Stimulated activated CD8-positive, alpha-beta memory T cell treated with anti-CD3 and anti-CD28 coated beads, Interleukin-7, amount 100 ng/mL, for 1 hour (primary cell): ENCODE measurements around the gene TGFB2.

ENCODE experiments used
- DNase-seq, 2 donors: peaks; one replicate each; pipeline ENCODE4 v3.0.0-alpha.2; 2020; ENCODE audit warnings: low read depth in 2 of 2

The TGFB2 gene

DNA sequence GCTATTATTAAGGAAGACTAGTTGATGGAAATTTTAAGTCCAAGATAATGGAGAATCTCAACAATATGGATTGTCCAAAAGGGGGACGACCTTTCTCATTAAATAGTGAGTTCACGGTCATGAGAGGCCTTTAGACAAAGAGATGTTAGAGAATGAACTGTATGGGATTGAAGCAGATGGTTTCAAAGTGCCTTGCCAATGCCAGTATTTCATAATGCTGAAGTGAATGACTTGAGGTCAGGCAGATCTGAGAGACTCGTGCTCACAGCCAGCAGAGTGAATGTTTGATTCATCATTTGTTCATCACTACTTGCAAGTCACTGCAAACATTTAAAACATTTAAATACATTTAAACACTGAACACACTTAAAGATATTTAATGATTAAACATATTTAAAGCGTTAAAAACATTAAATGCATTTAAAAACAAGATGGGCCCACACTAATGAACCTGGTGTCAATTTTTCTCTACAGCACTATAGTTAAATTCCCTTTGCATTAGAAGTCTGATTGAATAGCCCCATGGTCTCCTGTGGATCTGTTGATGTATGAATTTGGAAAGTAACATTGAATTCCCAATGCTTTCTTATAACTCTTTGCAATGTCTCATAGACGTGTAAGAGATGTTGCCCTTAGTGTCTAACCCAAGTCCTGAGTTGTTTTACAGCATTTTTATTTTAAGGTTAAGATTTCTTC lies 80.7 kb downstream of the TGFB2 start:
- DNase-seq: no peak

DNA sequence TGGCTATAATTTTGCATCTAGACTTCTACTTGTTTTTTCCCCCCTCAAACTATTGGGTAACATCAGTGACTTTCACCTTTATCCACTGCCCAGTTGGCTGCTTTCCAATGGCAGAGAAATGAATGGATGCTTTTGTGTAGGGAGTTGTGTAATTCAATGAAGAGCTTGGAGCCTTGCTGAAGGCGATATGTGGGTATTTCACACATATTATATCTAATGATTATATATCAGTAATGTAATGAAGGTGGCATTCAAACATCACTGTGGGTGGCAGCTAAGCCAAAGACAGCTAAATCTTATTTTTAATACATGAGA lies 81.2 kb downstream of the TGFB2 start:
- DNase-seq: no peak

DNA sequence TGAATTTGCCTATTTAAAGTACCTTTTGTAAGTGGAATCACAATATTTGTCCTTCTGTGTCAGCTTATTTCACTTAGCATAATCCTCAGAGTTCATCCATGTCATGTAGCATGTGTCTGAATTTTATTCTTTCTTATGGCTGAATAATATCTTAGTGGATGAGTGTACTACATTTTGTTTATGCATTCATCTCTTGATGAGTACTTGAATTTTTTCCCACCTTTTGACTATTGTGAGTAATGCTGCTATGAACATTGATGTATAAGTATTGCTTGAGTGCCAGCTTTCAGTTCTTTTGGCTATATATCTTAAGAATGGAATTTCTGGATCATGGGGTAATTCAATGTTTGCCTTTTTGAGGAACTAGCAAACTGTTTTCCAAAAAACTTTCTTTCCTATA lies 84.2 kb downstream of the TGFB2 start:
- DNase-seq: no peak

DNA sequence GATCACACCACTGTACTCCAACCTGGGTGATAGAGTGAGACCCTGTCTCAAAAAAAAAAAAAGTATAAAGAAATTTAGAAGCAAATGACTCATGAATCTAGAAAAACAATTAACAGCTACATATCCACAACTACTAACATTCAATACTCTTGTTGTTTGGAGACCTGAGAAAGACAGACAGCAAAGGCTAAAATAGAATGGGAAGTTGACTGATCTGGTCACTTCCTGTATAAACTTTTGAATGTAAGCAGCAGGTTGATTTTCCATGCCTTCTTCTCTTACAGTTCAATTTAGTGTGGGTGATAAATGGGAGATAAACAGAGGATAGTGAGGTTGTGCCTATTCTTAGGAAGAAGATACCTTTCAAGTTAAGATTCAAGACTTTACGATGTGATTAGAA lies 85.2 kb downstream of the TGFB2 start:
- no peak for DNase-seq

DNA sequence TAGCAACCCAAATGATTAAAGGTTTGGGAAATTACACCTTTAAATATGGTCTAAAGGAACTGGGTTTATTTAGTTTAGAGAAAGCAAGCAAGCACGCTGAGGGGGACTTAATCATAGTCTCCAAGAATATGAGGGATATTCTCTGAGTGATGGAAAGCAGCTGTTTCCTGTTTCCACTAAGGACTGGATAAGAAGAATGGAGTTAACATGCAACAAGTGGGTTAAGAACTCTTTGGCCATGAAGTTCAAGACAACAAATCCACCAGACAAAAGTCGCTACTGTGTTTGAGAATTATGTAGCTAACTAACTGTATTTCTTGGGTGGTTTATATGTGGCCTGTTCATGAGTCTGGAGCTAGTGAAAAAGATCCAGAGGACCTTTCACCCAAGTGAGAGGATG lies 85.7 kb downstream of the TGFB2 start:
- DNase-seq: no peak

DNA sequence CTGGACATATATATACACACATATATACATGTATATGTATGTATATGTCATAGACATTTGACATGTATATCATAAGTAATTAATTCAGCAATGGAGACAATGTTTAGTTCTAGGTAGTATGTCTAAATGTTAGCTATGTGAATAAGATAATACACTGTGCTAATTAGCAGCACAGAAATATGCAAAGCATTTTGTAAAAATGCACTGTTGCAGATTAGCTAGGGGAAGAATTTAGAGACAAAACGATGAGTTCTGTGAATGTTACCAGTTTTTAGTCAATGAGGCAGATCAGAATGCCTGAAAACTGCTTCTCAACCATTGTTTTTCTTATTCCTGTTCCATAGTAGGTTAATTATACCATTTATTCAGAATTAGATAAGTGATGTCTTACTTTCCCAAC lies 86.3 kb downstream of the TGFB2 start:
- no peak for DNase-seq

DNA sequence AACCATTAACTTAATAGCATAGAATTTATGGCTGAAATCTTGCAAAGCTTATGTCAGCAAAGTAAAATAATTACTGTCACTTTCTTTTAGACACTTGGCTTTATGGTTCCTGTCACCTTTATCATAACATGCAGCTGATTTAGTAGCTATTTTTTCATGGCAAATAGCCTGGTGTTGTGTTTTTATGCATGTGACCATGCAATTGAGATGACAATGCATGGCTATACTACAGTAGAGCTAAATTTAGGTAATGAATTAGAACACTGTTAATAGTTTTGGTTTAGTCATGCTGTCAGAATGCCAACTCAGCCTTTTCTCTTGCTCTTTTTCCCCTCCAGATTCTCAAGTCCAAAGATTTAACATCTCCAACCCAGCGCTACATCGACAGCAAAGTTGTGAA lies 88.6 kb downstream of the TGFB2 start:
- DNase-seq: no peak

DNA sequence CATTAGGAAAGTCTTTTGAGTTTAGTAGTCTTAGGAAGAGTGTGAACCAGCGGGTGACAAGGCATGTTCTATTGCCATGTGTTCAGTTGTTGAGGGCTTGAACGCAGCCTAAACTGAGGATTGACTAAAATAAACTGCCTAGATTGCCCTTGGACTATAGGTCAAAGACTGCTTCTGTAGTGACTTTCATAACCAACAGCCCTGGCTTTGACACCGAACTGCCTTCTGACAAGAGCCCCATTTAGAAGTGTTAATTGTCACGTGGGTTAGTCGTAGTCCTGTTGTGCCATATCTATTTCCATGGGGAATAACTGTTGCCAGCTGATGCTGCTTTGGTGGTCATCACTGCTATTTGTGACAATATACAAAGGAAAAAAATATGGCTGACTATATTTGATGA lies 90.4 kb downstream of the TGFB2 start:
- no peak for DNase-seq

DNA sequence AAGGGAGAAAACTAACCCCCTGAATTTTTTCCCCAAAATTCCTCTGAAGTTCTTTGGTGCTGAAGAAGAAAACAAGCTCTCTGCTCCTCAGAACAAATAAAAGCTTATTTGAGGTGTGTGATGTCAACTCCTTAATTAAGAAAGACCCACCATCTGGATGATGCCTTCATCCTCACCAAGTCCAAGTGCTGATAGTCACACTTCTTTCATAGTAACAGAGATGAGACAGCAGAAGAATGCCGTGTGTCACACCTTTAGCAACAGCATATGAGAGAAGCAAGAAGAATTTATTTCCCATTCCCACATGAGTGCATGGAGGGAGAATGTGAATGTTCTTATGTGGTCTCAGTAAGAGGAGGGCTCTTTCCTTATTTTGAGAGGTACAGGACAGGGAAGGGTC lies 91.2 kb downstream of the TGFB2 start:
- DNase-seq: no peak

DNA sequence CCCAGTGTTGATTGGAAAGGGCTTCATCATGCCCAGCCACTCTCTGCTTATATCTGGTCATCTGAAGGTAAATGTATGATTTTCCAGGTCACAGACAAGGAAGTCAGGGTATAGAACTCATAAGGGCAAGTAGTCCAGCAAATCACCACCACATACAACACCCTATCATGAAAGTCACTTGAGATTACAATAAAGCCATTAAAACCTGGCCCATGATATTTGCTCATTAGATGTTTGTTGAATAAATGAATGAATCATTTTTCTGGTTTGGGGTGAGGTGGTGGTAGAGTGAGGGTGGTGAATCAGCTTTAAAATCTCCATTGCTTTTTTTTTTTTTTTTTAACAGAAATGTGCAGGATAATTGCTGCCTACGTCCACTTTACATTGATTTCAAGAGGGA lies 91.9 kb downstream of the TGFB2 start:
- no peak for DNase-seq

DNA sequence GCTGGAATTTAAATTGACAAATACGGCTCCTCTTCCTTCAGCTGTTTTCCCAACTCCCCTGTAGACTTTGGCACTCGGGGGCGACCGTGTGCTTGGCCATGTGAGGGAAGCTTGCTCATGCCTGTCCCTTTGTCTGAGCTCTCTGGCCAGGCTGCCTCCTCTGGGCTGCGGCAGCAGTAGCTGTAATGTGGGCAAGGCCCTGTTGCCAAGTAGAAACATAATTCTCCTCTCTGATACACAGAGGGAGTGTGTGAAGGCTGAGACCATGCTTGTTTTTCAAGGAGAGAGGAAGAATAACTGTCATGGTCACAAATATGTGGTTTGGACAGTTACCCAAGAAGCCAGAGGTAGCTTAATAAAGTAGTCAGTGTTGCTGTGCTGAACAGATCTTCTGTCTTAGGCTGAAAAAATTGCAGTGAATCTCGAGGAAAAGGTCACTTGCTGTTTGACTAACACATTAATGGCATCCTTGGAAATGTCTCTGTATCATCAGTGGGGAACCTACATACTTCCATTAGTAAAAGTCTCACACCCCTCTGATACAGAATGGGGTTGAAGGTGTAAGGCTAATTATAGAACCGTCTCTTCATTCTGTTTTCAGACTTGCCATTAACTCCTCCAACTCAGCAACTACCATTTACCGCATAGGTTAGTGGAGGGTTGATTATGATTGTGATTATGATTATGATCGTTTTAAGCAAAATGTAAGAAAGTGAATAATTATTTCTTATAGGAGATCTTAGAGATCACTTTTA lies 94.6 kb downstream of the TGFB2 start:
- DNase-seq: no peak

DNA sequence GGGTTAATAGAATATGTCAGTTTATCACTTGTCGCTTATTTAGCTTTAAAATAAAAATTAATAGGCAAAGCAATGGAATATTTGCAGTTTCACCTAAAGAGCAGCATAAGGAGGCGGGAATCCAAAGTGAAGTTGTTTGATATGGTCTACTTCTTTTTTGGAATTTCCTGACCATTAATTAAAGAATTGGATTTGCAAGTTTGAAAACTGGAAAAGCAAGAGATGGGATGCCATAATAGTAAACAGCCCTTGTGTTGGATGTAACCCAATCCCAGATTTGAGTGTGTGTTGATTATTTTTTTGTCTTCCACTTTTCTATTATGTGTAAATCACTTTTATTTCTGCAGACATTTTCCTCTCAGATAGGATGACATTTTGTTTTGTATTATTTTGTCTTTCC lies 98.1 kb downstream of the TGFB2 start:
- DNase-seq: no peak

DNA sequence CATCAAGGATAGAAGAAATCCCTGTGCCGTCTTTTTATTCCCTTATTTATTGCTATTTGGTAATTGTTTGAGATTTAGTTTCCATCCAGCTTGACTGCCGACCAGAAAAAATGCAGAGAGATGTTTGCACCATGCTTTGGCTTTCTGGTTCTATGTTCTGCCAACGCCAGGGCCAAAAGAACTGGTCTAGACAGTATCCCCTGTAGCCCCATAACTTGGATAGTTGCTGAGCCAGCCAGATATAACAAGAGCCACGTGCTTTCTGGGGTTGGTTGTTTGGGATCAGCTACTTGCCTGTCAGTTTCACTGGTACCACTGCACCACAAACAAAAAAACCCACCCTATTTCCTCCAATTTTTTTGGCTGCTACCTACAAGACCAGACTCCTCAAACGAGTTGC lies 99.0 kb downstream of the TGFB2 start:
- DNase-seq: no peak

DNA sequence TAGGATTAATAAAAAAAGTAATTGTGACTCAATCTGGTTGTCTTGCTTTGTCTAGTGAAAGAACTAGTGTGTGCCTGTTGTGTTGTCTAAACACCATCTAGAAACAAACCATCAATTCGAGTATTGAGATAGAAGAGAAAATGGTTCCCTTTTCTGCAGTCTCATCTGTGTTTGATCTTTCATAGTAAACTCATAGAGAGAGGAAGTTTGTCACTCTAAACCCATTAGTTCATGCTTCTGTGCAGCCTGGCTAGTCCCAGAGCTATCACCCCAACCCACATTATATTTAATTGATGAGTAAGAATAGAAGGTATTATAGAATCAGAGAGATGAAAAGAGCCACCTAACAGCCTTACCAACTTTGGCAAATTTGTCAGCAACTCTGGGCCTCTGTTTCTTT lies 99.5 kb downstream of the TGFB2 start:
- no peak for DNase-seq

DNA sequence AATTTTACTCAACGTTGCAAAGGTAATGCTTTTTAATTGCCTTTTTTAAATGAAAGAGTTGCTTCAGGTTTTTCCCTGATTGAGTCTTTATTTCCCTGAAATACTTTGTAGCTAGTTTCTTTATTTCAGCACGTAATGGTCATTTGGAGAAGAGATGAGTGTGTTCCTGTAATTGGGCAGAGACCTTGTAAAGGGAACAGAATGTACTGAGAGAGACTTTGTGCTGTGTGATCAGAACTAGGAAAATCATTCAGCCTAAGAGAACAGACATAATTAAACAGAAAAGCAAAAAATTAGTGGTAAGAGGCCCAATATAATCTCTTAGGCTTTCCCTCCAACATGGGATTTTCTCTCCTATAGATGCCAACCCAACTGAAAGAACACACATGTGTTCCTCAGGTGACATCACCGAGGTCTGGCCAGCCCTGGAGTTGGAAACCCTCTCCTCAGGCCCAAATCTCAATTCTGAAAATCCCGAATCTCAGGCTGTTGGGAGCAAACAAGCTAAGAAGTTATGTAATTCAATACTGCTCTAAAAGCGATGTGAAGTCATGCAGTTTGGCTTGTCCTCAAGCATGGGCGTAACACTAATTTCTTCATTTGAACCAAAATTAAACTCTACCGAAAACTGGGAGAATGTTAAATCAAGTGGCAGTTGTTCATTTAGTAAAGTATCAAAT lies 102.0 kb downstream of the TGFB2 start:
- no peak for DNase-seq

DNA sequence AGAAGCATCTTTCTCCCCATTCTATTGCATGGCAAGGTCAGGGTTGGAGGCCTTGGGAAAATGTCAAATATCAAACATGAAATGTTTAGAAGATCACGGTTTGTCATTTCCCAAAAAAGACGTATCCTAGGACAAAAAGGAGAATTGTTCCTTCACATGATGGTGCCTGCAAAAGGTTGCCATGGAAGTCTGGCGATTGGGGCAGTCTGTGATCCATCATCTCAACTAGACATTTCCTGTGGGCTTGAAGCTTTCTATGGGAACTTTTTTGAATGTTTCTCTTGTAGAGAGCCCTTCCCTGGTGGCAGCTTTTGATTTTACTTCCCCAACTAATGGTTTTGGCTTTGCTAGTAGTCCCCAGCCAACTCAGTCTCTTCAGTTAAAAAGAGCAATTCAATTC lies 106.3 kb downstream of the TGFB2 start:
- no peak for DNase-seq

DNA sequence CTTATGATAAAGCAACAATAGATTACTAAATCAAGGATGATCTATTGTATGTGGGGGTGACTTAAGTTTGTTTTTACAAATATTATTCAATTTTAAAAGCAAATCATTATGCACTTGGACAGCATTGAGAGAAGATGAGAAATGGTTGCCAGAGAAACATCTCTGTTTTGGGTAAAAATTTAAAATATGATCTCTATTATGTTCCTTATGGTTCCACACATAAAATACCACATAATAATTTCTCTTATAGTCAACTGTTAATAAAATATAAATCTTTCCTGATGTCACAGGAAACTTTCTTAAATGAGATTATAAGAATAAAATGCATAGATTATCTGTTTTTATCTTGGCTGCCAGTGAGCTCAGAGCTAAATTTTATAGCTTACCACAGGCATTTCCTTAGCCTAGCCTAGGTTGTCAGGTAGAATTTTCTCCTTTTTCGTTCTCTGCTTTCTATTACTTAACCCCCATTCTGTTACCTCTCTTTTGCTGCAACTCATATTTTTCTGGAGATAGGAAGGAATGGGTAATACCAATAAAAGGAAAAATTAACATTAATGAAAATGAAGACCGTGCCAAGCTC lies 109.7 kb downstream of the TGFB2 start:
- DNase-seq: no peak

DNA sequence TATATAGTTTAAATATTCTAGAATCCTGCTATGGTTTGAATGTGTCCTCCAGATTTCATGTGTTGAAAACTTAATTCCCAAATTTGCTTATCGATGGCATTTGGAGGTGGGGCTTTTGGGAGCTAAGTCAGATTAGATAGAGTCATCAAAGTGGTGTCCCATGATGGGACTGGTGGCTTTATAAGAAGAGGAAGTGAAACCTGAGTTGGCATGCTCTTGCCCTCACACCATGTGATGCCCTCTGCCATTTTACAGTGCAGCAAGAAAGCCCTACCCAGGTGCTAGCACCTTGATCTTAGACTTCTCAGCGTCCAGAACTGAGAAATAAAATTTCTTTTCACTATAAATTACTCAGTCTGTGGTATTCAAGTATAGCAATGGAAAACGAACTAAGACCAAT lies 111.3 kb downstream of the TGFB2 start:
- DNase-seq: no peak

DNA sequence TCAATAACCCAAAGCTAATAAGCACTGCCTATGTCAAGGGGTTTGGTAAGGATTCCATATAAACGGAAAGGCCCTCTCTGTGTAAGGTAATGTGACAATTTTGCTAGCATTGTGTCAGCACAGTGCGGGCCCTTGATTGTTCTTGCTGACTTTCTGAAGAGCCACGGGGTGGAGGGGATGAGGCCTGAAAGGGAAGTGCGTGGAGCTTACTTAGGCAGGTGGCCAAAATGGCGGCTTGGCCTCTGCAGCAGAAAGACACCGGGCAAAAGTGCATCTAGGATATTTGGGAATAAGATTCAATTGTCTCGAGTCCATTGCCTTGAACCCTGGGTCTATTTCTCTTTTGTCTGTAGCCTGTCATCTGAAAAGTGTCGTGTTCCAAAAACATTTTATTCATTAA lies 114.3 kb downstream of the TGFB2 start:
- DNase-seq: no peak

DNA sequence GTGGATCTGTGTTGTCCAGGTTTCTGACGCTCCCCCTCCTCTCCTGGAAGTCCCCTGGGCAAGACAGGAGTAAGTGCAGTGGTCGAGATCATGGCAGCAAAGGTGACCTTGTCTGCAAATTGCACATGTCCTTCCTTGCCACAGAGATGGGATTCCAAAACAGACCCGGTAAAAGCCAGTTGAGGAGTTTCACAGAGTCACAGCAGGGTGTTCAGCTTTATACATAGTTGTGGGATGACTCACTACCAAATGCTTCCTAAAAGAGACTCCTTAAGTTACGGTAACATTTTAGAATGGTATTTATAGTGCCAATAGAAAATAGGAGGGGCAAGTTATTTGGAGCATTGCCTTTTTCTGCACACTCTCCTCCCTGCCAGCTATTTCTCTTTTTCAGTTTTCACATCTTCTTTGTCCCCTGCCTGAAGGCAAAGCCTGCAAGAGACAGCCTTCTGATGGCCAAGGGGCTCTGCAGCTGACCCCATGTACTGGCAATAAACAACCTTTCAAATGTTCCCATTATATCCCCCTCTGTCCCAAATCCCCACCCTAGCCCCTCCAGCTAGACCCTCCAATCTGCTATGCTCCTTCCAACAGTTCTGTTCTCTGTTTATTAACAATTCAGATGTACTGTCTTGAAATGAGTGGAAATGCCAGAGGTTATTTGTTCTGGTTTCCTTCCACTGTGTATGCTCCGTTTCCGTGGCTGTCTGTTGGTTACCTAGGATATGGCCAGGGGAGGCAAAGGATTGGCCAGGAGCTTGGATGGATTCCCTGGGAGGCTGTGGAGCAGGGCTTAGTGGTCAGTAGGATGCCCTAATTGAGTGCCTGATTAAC lies 115.0 kb downstream of the TGFB2 start:
- DNase-seq: no peak

DNA sequence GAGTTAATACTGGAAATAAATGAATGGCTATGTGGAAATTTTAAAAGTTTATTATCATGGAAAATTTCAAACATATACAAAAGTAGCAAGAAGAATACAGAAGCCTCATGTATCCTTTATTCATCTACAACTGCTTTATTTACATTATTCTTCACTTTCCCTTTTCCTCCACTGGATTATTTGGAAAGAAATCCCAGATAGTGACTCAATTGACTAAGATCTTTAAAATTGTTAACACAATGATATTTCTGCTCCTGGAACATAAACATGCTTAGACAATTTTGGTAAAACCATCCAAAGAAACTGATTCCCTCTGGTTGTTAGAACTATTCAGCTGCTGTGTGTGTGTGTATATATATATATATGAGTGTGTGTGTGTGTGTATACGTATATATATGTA lies 116.2 kb downstream of the TGFB2 start:
- DNase-seq: no peak

DNA sequence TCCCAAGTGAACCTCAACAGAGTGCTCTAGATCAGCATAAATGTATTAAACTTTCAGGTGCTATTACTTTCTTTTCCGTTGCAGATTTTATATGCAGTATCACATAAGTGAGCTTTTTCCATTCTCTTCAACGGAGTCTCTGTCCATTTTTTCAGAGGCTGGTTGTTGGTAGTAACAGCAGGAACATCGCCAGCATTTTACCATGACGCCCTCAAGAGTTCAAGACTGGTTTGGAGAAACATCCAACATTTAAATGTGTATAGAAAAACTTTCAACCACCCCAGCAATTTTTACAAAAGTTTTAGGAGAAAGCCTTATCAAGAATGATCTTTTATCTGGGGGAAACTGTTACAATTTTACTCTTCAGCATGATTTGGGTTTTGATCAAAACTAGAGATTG lies 117.0 kb downstream of the TGFB2 start:
- no peak for DNase-seq
